Adipocyte (in vitro differentiated cells): ENCODE data around the gene MTOR.

Source experiments
- DNase-seq: peaks from one replicate; pipeline ENCODE4 v3.0.0-alpha.2; 2015; ENCODE audit warnings: low read depth
- H3K27me3 ChIP-seq: replicated peaks from 2 replicates; pipeline ENCODE4 v1.7.0; 2013; ENCODE audit warnings: mild to moderate bottlenecking, low read length, moderate library complexity; ENCODE audit not compliant: control insufficient read depth, insufficient read depth
- H3K36me3 ChIP-seq: 2 replicates; pipeline ENCODE4 v1.7.0; 2013; ENCODE audit warnings: low read length, mild to moderate bottlenecking, moderate library complexity; ENCODE audit not compliant: control insufficient read depth, insufficient read depth, severe bottlenecking
- H3K4me1 ChIP-seq: 2 replicates; pipeline ENCODE4 v1.7.0; 2013; ENCODE audit warnings: mild to moderate bottlenecking, low read length, moderate library complexity; ENCODE audit not compliant: control insufficient read depth, insufficient read depth
- H3K4me3 ChIP-seq: 2 replicates; pipeline ENCODE4 v1.7.0; 2013; ENCODE audit warnings: mild to moderate bottlenecking, low read length, moderate library complexity
- H3K9ac ChIP-seq: 2 replicates; pipeline ENCODE4 v1.7.0; 2013; ENCODE audit warnings: mild to moderate bottlenecking, low read length, moderate library complexity
- H3K9me3 ChIP-seq: 2 replicates; pipeline ENCODE4 v1.7.0; 2013; ENCODE audit warnings: mild to moderate bottlenecking, low read length, moderate library complexity; ENCODE audit not compliant: control insufficient read depth

The MTOR gene

GRCh38 chr1:11057477-11057876 lies 204.9 kb downstream of the MTOR start:
- Histone ChIP-seq H3K4me1 (peaks cover 11% of the 10 kb centered on the region), H3K36me3 (peaks cover 23% of the 10 kb centered on the region), H3K9ac (no peak overlapping the region), H3K27me3 (no peaks in the 10 kb centered on the region), H3K4me3 (no peak overlapping the region), H3K9me3 (no peaks in the 10 kb centered on the region)
- DNase-seq = no peak
